NCI-H345 treated with DMSO at 0.1 percent for 48 hours (cell line): ENCODE measurements around the gene ZNF35.
"Not testable (repeated sequence)": the region's sequence is repeated elsewhere in the genome, so short reads cannot be mapped to it uniquely, and the experiment has no call there.

Source experiments
- DNase-seq: peaks from one replicate; lab custom pipeline; 2025; ENCODE audit not compliant: unreplicated experiment; lab: John Stamatoyannopoulos, UW

The ZNF35 gene

GRCh38 chr3:44648564-44649229 is at the start of gene ZNF35:
Gene ZNF35 (plus strand): TSS chr3:44648732. CDS start chr3:44651068, 2,336 bp downstream.
- peak; percentile 38 for DNase-seq

- no peak for DNase-seq
Measured at GRCh38 chr3:44601749-44602148, 46.8 kb upstream of the ZNF35 start.

GRCh38 chr3:44612678-44613077 is 35.9 kb upstream of the ZNF35 start:
- DNase-seq: no peak

GRCh38 chr3:44624749-44625480 is 23.6 kb upstream of the ZNF35 start, which contains the start of gene ZNF197:
Gene ZNF197 (plus strand): TSS chr3:44625036. CDS start chr3:44629155, 4,119 bp downstream.
- DNase-seq: peak; percentile 50

GRCh38 chr3:44628716-44629115 is 19.8 kb upstream of the ZNF35 start:
- no peak for DNase-seq

- DNase-seq: no peak
Measured at GRCh38 chr3:44632193-44632592, 16.3 kb upstream of the ZNF35 start.

- DNase-seq: no peak
Measured at GRCh38 chr3:44642337-44642736, 6.2 kb upstream of the ZNF35 start.

GRCh38 chr3:44643024-44643423 is 5.5 kb upstream of the ZNF35 start:
- no peak for DNase-seq

- no peak for DNase-seq
Measured at GRCh38 chr3:44647771-44648170, 761 bp upstream of the ZNF35 start.

GRCh38 chr3:44649709-44650108 is 1.2 kb downstream of the ZNF35 start:
- DNase-seq: no peak

- DNase-seq: no peak
Measured at GRCh38 chr3:44654039-44654438, 5.5 kb downstream of the ZNF35 start.

- DNase-seq: no peak
Measured at GRCh38 chr3:44659015-44659414, 10.5 kb downstream of the ZNF35 start.

GRCh38 chr3:44659434-44659833 is 10.9 kb downstream of the ZNF35 start:
- DNase-seq: no peak

GRCh38 chr3:44661189-44661588 is 12.7 kb downstream of the ZNF35 start:
- no peak for DNase-seq

GRCh38 chr3:44665173-44665572 is 16.6 kb downstream of the ZNF35 start:
- no peak for DNase-seq

GRCh38 chr3:44666346-44666745 is 17.8 kb downstream of the ZNF35 start:
- no peak for DNase-seq

- no peak for DNase-seq
Measured at GRCh38 chr3:44669760-44670159, 21.2 kb downstream of the ZNF35 start.

- not testable (repeated sequence) for DNase-seq
Measured at GRCh38 chr3:44673466-44673865, 24.9 kb downstream of the ZNF35 start.

- no peak for DNase-seq
Measured at GRCh38 chr3:44674211-44674610, 25.7 kb downstream of the ZNF35 start.

GRCh38 chr3:44678480-44679116 is 30.1 kb downstream of the ZNF35 start:
- no peak for DNase-seq

GRCh38 chr3:44680921-44681455 is 32.5 kb downstream of the ZNF35 start:
- no peak for DNase-seq
